GM20000 (cell line): ENCODE measurements around the gene PLPPR4.
"Not testable (repeated sequence)": the region's sequence is repeated elsewhere in the genome, so short reads cannot be mapped to it uniquely, and the experiment has no call there.

ENCODE experiments used
- DNase-seq: peaks from one replicate; pipeline ENCODE4 v3.0.0; 2012; ENCODE audit warnings: low spot score
- TF ChIP-seq, protein P1 (sequence below): IDR thresholded peaks from 2 replicates; pipeline ENCODE4 v1.5.1; 2012; ENCODE audit warnings: mild to moderate bottlenecking, control low read depth; ENCODE audit errors: extremely low read depth, missing control alignments

PLPPR4 gene

DNA sequence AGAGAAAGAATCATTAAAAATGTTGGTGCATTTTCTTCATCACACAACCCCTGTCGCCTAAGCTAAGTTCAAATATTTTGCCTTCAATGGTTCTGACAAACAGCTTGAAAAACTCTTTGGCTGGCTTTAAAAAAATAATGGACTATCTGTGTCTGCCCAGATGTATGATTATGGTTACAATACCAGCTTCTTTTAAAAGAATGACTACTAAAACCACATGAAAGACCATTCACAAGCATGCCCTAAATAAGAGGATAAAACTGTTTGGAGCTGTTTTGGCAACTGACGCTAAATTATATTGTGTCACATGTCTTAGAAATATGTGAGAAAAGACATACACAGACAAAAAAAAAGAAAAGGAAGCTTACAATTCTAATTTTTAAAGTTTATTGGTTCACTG lies 23.7 kb upstream of the PLPPR4 start:
- TF ChIP-seq, protein P1, sequence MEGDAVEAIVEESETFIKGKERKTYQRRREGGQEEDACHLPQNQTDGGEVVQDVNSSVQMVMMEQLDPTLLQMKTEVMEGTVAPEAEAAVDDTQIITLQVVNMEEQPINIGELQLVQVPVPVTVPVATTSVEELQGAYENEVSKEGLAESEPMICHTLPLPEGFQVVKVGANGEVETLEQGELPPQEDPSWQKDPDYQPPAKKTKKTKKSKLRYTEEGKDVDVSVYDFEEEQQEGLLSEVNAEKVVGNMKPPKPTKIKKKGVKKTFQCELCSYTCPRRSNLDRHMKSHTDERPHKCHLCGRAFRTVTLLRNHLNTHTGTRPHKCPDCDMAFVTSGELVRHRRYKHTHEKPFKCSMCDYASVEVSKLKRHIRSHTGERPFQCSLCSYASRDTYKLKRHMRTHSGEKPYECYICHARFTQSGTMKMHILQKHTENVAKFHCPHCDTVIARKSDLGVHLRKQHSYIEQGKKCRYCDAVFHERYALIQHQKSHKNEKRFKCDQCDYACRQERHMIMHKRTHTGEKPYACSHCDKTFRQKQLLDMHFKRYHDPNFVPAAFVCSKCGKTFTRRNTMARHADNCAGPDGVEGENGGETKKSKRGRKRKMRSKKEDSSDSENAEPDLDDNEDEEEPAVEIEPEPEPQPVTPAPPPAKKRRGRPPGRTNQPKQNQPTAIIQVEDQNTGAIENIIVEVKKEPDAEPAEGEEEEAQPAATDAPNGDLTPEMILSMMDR = no peak
- DNase-seq = no peak

DNA sequence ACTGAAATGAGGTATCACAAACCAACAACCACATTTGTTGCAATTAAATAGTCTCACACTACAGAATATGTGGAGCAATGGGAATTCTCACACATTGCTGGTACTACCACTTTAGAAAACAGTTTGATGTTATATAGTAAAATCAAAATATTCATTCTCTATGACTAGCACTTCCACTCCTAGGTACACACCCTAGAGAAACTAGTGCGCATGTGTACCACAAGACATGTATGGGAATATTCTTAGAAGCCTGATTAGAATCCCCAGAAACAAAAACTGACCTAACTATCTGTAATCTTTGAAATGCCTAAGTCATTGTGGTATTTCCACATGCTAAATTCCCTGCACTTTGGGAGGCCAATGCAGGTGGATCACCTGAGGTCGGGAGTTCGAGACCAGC lies 18.1 kb upstream of the PLPPR4 start:
- TF ChIP-seq, protein P1 = no peak
- no peak for DNase-seq

DNA sequence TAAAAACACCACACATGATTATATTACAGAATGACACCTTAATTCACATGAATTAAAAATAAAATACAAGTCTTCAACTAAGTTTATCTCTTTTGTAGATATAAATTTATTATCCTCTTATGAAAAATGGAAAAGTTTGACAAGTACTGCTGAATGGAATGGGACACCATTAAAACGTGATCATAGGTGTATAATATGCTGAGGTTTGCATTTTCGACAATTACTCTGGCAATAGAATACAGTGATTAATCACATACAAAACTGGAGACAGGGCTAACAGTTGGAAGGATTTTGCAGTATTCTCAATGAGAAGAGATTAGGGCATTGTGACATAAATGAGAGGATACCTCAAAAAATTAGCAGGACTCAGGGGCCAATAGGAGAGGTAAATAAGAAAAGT lies 17.1 kb upstream of the PLPPR4 start:
- no peak for DNase-seq
- TF ChIP-seq, protein P1 = no peak

DNA sequence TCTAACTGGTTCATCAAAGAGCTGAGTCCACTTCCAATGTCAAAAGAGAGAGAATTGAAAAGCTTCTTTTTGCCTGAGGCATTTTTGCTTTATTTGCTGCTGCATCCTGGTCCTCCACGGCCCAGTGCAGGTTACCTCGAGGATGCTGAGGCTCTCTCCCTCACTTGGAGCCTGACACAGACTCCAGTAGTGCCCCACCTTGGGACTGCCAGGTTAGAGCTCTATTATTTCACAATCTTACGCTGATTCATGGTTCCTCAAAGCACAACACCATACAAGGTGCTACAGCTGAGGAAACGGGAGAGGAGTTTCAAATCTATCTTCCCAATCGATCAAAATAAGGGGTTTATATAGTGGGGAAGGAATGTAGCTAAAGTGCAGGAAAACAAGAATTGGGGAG lies 13.6 kb upstream of the PLPPR4 start:
- TF ChIP-seq, protein P1 = no peak

DNA sequence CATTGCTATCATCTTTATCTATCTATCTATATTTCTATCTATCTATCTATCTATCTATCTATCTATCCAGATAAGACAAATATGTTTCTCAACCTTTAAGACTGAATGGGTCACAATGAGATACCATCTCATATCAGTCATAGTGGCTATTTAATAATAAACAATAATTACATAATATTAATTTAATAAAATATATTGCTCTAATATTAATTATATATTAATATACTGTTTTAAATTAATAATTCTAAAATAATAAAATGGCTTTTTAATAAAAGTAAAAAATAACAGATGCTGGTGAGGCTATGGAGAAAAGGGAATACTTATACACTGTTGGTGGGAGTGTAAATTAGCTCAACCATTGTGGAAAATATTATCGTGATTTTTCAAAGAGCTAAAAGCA lies 13.0 kb upstream of the PLPPR4 start:
- TF ChIP-seq, protein P1 = no peak
- DNase-seq = no peak

More for the DNA sequence above, 13.6 kb upstream of the PLPPR4 start:
- no peak for DNase-seq

DNA sequence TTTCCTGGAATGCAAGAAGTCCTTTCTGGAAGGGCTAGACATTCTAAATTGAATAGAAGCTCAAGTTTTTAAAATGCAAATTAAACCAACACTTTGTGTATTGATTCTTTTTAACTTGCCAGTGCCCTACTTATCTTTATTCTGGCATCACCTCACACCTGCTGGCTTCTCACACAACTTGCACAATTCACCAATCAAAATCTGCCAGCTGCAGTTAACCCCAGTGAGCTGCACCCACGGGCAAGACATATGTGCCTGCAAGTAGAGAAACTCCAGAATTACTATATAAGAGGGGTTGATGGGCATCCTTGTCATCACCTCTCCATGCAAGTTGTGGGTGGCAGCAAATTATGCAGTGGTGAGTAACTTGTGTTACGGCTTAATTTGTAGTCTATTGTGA lies 11.7 kb upstream of the PLPPR4 start:
- TF ChIP-seq, protein P1 = no peak
- DNase-seq = no peak

DNA sequence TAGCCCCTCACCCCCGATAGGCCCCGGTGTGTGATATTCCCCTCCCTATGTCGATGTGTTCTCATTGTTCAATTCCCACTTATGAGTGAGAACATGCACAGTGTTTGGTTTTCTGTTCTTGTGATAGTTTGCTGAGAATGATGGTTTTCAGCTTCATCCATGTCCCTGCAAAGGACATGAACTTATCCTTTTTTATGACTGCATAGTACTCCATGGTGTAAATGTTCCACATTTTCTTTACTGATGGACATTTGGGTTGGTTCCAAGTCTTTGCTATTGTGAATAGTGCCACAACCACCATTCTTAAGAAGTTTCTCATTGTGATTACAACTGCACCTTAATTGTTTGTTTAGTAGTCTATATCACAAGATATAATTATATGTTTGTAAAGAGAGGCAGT lies 3.9 kb upstream of the PLPPR4 start:
- DNase-seq = not testable (repeated sequence)

DNA sequence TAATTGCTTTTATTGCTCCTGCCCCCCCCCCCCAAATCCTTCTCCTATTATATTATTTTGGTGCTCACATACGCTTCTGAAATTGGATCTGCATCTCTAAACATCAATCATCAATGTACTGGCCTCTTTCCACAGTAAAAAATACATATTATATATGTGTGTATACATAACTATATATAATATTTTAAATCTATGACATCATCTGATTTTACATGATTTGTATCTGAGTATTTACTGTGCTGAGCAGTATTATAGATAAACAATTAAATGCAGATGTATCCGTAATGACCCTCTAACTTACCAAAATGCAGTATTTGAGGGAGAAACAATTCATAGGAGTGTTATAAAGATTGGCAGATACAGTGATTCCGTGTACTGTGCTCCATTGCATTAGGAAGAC lies 832 bp downstream of the PLPPR4 start:
- DNase-seq = no peak
- TF ChIP-seq, protein P1 = no peak
